ELR (cell line): ENCODE results near the gene AKAP8L.
"Not testable (repeated sequence)": the region's sequence is repeated elsewhere in the genome, so short reads cannot be mapped to it uniquely, and the experiment has no call there.

Experiments used
- DNase-seq: peaks from one replicate; pipeline ENCODE4 v3.0.0-alpha.2; 2015; ENCODE audit warnings: low read depth

Gene AKAP8L

DNA sequence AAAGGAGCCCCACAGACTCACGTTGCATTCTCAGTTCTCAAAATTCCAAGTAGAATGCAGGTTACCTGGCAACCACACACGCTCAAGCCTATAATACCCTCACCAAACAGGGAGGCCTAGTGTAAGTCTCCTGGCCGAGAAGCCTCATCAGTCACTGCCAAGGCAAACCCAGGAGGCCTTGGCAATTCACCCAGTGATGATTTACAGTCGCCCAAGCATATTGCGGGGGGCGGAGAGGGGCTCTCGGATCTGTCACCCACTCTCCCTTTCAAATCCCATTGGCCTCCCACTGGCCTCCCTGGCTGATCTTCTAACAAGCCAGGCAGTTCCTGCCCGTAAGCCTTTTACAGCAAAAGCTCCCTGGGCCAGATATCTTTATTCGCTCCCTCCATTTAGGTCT is 1.1 kb downstream of the AKAP8L start:
- DNase-seq, result peak; percentile 25

DNA sequence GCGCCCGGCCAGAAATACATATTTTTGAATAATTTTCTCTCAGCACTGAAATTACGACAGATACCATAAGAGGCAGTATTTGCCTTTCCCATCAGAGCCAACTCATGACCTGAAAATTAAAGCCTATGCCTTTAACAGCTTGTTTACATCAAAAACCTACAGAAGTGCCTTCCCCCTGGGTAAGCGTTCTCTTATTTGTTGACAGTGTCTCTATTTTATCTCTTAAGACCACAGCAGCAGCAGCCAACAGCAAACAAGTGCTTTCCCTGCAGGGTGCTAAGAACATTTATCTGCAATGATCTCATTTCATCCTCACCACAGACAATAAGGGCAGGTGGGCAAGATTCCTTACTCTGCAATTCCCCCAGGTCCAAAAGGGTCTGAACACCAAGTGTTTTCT is 6.0 kb downstream of the AKAP8L start:
- DNase-seq, result no peak

DNA sequence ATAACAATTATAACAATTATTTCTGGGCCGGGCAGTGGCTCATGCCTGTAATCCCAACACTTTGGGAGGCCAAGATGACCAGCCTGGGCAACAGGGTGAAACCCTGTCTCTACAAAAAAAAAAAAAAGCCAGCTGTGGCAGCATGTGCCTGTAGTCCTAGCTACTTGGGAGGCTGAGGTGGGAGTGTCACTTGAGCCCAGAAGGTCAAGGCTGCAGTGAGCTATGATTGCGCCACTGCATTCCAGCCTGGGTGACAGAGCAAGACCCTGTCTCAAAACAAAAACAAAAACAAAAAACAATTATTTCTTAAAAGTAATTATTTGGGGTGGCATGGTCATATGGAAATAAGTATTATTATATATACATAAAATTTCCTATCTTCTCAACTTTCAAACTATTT is 7.4 kb downstream of the AKAP8L start:
- not testable (repeated sequence) for DNase-seq

DNA sequence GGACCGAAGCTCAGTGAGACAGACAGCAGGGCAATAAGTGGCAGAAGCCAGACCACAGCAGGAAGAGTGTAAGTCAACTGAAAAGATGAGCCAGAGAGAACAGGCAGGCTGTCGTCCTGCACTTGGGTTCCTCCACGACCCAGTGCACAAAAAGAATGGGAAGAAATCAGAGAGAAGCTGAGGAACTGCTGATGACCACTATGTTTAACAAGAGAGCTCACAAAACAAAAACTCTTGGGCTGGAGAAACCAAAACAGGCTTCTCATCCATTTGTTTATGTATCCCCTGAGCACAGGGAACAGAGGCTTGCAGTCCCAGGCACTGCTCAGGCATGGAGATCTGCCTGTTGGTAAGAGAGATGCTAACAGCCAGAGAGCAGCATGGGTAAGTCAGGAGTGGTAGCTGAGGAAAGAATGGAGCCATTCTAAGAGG is 14.0 kb downstream of the AKAP8L start:
- no peak for DNase-seq

DNA sequence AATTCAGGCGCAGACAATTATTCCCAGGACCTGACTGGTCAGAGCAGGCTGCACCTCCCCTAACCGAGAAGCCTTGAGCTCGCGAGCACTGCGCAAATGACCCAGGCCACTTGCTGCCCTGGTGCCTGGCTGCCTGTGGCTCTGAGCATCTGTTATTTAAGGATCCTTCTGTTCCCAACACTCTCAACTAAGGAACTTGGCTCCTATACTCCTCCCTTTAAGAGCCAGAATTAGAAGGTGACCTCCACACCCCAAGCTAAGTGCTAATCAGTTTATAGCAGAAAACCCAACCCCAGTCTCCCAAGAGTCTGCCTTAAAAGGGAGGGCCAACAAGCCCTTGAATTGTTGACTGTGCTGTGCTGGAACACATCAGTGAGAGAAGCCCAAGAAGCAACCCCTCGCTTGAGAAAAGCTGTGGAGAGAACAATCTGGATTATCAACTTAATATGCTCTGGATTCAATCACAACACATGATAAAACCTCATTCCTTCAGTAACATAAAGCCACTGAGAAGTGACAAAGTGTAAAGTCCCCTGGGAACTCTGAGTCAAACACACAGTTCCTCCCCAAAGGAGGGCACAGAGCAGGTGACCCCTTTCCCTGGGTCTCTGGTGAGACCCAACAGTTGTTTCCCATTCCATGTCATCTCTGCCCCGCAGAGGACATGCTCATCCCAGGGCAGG is 14.6 kb downstream of the AKAP8L start:
- DNase-seq, result no peak

DNA sequence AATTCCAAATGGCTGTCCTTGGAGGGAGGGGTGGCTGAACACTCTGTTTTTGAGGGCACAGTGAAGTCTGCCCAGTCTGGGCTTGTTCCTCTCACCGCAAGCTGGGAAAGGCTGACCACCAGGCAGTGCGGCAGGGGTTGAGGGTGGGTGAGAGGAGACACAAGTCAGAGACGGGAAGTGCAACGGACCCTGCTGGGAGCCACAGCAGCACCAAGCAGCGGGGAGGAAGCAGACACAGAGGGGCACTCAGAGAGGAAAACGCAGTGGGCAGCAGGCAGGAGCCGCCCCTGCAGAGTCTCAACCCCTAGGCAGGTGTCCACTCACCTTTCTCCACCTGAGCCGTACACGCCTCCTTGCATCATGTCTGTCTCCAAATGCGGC is 15.6 kb downstream of the AKAP8L start:
- no peak for DNase-seq

DNA sequence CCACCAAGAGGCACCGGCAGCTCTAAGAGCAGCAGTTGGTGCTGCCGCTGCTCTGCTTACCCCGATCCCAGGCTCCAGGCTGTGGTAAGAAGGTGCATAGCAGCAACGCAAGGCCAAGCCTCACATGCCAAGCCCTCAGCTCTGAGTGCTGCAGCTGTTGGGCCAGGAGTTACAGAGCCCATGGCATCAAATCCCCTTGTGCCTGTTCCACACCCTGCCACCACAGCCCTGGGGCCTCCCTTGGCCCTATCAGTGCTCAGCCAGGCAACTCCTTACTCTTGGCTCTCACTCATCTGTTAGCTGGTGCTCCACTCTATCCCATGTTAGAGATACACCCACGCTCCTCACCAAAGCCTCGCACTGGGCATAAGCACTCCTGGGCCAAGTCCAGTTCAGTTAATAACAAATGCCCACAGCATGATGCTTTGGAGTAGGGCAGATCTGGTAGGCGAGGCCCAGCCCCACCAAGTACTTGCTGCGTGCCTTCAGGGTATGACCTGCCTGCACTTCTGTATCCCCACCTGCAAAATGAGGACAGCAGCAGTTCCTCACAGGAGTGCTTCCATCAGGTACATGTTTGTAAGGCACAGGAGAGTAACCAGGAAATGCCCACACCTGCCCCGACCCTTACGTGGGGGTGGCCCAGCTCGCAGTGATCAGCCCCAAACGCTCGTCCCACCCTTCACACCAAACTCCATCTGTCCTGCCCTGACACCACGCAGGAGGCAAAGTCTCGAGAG is 16.2 kb downstream of the AKAP8L start:
- no peak for DNase-seq

DNA sequence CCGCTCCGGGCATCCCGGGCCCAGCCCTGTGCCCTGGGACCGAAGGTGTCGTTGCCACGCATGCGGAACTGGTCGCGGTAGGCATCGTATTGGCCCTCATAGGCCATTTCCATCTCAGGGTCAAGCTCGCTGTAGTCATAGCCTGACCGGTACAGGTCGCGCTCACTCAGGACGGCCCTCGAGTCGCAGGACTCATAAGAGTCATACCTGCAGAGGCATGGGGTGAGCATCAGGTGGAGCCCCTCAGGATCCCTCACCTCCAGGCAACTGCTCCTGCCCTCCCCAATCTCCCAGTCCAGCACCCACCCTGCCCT is 17.4 kb downstream of the AKAP8L start:
- DNase-seq, result no peak

DNA sequence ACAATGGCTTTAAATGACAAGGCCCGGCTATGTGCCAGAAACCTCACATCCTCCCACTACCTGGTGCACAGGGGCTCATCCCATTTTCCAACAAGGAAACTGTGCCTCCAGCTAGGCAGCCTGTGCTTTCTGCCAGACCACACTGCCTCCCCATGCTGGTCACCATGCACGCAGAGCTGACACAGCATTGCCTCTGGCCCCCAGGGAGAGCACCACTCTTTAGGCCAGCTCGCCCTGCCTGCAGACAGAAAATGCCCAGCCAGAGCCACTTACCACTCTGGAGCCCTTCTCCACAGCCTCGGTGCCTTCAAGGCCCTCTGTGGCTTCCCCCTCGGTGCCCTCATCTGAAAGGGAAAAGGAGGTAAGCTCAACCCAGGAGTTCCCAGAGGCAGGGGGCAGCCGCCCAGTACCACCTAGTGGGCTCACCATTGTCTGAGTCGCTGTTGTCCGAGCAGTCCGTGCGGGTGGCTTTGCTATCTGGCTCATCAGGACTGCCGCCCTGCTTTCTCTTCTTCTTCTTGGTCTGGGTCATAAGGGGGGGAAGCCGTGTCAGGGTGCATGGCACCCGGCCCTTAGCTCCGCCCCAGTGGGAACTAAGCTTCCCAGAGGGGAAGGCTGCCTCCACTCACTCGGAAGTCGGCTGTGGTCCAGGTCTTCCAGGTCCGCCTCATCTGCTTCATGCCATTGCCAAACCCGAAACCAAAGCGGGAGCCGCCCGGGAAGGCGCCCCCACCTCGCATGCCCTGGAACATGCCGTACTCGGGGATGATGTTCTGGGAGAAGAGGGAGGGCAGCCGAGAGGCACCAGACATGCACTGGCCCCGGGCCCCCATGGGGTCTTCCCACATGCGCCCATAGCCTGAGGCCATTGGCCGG is 18.0 kb downstream of the AKAP8L start:
- DNase-seq, result no peak

DNA sequence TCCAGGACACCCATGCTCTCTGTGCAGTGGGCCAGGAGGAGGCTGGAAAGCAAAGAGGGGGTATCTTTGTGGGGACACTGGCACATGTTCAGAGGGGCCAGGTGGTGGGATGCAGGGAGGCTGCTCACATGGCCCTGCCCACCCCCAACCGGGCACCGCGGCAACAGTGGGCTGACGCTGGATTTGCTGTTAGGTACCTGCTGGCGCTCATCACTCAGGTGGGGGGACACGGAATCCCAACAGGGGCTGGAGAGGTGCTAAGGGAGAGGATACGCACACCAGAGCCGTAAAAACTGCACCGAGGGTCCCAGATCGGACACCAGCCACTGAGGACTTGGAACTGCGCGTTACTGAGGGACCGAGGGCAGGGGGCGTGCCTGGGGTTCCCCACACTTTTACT is 19.2 kb downstream of the AKAP8L start:
- no peak for DNase-seq

DNA sequence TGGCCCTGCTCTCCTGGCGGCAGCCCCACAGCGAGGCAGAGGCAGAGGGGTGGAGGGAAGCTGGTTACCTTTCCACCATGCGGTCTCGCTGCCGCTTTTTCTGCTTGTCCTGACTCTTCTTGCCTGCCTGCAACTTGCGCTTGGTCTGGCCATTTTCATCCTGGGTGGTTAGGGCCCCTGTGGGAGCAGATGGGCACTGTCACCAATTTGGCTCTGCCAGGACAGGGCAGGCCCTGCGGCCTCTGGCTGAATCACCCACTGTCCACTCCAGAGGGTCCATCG is 19.6 kb downstream of the AKAP8L start:
- no peak for DNase-seq

DNA sequence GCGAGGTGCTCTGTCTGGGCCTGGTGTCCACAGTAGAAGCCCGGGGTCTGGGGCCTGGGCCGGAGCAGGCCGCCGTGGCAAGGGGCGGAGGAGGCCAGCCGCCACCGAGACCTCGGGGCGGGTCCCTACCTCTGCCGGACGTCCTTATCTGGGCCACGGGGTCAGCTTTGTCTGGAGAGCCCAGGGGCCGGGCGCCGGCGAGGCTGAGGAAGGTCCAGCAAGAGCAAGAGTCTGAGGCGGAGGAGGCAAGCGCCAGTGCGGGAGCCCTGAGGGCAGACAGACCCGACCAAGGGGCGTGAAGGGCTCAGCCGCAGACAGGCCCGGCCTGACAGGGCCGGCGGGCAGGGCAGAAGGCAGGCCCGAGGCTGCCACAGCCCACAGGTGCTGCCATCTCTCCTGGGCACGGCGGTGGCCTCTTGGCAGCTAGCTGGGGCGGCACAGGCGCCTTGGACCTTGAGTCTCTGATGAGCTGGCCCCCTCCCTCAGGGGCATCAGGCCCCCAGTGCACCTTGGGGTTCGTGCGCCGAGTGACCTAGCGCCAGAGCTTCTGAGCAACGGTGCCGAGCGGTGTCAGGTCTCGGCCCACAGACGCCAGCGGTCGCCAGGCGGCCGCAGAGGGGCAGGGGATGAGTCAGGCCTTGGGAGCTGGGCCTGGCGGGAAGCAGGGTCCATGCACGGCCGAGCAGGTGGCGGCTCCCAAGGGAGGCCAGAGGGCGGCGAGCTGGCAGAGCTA is 20.1 kb downstream of the AKAP8L start:
- no peak for DNase-seq

DNA sequence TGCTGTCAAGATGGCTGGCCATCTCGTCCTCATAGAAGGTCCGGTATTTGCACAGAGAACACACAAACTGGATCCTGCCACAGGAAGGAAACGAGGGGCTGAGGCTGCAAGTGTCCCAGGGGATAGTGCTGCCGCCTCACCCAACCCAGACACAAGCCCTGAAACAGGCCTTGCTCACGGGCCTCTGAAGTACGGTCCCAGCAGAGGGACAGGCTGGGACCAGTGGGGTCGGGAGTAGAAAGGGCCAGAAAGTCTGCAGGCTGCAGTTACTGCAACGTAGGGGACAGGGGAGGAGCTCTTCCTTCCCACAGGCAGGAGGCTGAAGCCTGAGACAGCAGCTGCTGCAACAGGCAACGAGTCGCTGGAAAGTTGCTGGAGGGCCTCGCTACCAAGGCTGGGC is 21.0 kb downstream of the AKAP8L start:
- no peak for DNase-seq

DNA sequence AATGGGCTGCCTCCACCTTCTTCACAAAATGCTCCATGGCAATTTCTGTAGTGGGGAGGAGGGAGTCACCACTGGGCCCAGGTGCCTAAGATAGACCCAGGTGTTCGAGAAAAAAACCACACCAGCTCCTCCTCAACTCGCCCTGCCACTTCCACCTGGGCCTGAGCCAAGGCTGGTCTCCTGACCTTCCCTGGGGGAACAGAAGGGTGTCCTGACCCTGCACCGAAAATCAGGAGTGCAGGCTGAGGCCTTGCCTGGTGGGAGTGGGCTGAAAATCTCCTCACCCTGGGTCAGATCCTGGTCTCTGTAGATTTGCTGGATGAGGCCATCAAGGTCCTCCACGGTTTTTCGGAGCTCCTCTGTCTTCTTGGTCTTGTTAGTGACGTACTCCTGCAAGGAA is 21.6 kb downstream of the AKAP8L start:
- no peak for DNase-seq

DNA sequence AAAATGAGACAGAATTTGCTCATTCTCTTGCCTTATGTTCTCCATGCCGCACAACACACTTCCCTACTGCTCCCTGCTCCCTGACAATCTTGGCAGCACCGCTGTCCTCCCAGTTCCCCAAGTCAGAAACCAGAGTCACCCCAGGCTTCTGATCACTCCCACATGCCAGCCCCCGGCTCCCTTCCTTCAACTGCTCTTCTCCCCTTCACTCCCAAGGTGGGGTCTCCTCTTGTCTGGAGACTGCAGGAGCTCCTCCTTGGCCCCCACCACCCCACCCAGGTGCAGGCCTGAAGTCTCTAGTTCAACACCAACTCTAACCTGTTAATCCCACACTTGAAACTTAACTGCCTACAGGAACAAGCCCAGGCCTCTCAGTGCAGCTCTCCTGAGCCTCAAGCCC is 22.4 kb downstream of the AKAP8L start:
- no peak for DNase-seq

DNA sequence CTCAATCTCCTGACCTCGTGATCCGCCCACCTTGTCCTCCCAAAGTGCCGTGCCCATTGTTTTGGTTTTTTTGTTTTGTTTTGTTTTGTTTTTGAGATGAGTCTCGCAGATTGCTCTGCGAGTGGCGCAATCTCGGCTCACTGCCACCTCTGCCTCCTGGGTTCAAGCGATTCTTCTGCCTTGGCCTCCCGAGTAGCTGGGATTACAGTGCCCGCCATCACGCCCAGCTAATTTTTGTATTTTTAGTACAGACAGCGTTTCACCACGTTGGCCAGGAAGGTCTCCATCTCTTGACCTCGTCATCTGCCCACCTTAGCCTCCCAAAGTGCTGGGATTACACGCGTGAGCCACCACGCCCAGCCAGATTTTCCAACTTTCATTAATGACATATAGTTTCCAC is 23.5 kb downstream of the AKAP8L start:
- DNase-seq, result not testable (repeated sequence)

DNA sequence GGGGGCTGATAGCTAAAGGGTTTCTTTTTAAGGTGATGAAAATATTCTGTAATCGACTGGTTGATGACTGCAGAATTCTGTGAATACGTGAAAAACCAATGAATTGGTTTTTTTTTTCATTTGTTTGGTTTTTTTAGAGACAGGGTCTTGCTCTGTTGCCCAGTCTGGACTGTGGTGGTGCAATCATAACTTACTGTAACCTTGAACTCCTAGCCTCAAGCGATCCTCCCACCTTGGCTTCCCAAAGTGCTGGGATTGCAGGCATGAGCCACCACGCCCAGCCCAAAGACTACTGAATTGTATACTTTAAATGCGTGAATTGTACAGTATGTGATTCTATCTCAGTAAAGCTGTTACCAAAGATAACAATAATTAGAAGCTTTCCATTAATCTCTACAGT is 24.4 kb downstream of the AKAP8L start:
- no peak for DNase-seq

DNA sequence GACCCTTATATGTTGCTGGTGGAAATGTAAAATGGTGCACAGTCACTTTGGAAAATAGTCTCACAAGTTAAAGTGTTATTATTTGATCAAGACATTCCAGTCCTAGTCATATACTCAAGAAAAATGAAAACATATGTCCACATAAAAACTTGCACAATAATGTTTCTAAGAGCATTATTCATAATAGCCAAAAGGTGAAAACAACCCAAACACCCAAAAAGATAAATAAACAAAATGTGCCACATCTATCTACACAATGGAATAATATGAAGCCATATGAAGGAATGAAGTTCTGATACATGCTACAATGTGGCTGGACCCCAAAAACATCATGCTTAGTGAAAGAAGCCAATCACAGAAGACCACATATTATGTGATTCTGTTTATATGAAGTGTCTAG is 24.8 kb downstream of the AKAP8L start:
- no peak for DNase-seq

DNA sequence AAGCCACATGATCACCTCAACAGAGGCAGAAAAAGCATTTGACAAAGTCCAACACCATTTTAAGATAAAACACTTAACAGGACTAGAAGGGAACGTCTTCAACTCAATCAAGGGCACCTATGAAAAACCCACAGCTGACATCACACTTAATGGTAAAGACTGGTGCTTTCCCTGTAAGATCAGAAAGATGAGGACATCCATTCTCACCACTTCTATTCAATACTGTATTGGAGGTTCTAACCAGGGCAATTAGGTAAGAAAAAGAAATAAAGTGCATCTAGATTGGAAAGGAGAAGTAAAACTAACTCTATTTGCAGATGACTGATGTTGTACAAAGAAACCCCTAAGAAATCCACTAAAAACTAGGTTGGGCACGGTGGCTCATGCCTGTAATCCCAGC is 28.0 kb downstream of the AKAP8L start:
- DNase-seq, result no peak

DNA sequence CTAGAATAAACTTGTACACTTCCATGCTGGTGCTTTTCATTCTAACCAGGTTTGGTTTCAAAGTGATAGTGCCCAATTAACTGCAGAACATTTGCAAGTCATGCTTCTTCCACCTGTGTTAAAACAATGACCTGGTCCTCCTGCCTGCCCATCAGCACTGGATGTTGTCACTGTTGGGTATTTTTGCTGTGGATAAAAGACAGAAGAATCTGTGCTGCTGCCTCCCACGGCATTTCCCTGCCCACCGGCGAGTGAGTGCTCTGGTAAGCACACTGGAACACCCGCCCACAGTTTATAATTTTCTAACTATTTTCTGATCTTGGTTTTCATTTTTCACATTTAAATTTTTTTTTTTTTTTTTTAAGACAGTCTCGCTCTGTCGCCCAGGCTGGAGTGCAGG is 36.9 kb downstream of the AKAP8L start:
- no peak for DNase-seq

DNA sequence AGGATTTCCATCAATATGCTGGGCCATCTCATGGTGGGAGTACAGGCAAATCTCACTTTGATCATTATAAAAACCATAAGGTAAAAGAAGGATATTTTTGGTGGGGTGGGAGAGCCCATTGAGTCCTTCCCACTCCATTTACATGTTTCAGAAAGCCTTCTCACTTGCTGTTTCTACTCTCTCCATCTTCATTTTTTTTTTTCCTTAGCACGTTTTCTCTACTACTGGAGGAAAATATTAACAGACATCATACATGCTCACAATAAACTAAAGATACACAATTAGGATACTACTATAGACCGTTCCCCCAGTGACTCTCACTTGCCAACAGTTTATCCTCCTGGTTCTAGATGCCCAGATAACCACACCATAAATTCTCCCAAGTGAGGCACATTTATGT is 37.4 kb downstream of the AKAP8L start:
- DNase-seq, result no peak

DNA sequence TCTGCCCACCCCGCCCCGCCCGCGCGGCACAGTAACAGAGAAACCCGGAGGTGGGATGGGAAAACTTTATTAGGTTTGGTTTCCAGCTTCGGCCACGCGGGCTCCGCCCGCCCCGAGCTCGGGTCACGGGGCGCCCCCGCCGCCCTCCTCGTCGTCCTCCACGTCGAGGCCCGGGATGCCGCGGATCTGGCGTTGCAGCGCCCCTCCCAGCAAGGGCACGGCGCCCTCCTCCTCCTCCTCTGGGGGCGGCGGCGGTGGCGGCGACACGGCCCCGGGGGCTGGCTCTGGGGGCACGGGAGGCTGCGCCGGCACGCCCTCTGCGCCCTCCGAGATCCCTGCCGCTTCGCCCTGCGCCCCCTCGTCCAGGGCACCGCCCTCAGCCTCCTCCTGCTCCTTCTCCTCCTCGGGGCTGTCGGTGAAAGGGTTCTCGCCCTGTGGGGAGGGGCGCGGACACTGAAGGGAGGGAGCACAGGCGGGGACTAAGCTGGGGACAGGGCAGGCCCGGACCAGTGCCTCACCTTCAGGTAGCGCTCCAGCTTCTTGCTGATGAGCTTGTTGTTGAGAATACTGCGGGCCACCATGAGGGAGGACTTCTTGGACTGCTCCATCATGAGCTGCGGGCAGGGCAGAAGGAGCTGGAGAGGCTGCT is 38.7 kb downstream of the AKAP8L start:
- DNase-seq, result peak; percentile 58
